HG03159 (cell line): ENCODE results near the gene ZFP69.
"Not testable (repeated sequence)": the region's sequence is repeated elsewhere in the genome, so short reads cannot be mapped to it uniquely, and the experiment has no call there.

Experiments
- ATAC-seq: cut with Tn5 transposase; IDR thresholded peaks from one replicate; pipeline ENCODE4 v1.9.1; 2021; ENCODE audit warnings: mild to moderate bottlenecking, moderate library complexity; ENCODE audit not compliant: unreplicated experiment

Gene ZFP69

DNA sequence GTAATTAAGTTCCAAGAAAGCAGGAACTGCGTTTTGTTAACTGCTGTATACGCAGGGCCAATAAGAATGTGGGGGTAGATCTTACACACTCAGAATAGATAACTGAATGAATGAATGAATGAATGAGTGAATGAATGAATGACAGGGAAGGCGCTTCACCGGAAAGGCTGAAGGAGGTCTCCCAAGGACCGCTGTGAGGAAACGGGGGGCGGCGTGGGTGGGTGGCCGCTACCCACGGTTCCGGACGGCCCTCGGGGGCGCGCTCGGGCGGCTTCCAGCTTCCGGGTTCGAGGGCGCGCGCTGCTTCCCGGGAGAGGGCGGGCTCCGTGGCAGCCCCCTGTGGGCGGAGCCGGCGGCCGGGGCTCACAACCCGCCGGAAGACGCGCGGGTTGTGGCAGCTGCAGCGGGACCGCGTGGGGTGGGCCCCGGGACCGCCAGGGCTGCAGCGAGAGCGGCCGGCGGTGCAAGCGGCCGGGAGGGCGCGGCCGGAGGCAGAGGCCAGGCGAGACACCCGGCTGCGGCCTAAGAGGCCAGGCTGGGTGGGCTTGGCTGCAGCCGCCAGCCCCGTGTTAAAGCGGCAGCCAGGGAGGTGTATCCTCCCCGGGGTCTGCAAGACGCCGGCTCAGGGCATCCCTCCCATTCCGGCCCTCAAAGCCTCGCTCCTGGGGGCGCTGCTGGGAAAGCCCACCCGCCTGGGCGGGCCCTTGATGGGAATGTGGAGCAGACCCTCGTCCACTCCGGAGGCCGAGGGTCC lies at the start of gene ZFP69:
TSS of gene ZFP69 (plus strand) at position 367 of the 754 bp plus-strand sequence. CDS start 2,072 bp downstream, outside the sequence.
- ATAC-seq, result no peak

DNA sequence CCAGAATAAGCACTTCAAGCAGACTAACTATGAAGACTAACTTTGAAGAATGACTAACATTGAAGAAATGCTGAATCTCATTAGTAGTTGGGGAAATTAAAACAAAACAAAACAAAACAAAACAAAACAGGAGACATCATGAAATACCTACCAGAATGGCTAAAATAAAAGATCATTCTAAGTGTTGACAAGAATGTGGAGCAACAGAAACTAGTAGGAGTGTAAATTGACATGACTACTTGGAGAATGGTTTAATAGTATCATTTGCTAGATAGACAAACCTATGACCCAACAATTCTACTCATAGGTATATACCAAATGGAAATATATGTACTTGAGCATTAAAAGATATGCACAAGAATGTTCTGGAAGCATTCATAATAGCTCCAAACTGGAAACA lies 45.7 kb upstream of the ZFP69 start:
- no peak for ATAC-seq

DNA sequence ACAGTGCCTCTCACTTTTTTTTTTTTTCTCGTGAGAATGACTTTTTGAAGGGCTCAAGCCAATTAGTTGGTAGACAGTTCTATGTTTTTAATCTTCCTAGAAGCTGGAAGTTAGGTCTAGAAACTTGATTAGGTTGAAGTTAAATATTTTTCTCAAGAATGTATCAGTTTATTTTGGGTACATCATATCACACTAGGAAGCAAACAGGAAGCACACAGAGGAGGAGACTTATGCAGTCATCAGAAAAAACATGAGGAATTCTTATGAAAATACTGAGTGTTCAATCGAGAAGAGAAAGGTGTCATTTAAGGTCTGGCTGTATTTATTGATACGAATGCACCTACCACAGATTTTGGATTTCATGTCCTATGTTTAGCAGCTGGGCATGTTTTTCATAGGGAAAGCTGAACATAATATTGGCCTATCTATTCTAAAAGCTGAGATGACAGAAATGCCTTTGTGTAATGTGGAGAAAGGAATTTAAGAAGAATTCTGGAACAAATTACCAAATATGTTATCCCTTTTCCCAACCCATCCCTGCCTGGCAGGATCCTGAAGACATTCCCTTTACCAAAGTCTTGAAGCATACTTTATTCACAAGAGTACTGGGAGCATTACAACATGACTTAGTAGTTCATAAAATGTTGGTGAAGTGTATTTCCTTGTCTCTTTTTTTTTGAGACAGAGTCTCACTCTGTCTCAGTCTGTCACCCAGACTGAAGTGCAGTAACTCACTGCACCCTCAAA lies 44.3 kb upstream of the ZFP69 start:
- no peak for ATAC-seq

DNA sequence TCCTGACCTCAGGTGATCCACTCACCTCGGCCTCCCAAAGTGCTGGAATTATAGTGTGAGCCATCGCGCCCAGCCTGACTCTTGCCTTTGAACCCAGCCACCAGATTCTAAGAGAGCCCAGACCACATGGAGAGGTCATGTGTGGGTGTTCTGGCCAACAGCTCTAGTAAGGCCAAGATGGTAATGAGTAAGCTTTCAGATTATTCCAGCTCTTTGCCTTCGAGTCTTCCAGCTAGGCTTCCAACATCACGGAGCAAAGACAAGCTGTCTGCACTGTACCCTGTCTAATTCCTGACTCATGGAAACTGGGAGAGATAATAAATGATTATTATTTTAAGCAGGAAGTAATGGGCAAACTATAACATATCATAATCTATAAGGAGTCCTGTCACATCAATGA lies 41.6 kb upstream of the ZFP69 start:
- ATAC-seq, result no peak

DNA sequence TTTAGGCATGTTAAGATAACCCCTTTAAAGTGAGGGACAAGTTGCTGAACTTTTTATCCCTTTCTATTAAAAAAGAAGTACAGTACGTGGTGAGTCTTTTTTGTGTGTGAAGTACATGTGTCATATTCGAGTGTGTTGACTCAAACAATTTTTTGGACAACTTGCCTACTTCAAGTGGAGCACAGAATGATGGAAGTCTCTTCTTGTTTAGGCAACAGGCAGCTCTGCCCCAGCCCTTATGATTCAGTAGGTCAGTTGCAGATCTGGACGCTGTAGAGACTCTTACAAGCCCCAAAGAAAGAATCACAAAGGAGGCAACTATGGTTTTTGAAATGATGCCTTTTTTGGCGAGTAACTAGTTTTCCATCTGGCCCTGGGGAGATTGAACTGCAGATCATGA lies 41.2 kb upstream of the ZFP69 start:
- no peak for ATAC-seq

DNA sequence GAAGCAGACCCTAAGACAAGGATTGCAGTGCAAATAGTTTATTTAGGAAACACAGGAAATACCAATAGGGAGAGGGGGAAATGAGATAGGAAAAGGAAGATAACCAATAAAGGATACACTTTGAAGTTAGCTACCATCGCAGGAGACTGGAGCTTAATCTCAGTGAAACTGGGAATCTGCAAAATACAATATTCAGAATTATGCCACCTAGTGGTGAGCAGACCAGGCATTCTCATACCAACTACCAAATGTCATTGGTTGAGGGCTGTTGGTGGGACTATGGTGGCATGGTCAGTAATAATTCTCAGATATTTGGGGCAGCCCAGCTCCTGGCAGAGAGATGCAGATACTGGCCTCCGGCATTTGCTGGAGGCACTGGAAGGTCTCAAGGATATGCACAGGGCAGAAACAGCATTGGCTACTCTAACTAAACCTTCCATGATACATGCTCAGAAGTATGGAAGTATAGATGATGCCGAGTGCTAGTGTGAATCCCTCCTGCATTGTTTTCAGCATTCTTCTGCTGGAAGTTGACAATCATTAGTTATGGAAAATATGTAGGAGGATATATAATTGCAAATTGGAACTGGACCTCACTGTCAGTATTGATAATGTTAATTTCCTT lies 38.6 kb upstream of the ZFP69 start:
- ATAC-seq, result no peak

DNA sequence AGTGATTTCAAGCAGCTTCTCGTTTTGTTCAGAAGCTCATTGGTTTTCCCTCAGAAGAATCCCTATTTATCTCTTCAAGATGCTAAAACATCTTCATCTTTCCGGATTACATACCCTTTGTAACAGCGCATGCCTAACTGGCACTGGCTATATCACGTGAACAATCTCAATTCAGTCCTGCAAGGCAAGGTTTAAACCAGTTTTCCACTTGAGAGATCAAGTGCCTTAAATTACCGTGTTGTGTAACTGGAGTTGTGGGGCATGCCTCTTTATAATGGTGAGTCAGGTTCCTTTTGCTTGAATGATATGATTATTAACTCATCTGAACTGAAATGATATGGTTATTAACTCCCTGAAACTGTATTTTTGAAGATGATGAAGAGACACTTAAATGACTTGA lies 37.8 kb upstream of the ZFP69 start:
- ATAC-seq, result no peak

DNA sequence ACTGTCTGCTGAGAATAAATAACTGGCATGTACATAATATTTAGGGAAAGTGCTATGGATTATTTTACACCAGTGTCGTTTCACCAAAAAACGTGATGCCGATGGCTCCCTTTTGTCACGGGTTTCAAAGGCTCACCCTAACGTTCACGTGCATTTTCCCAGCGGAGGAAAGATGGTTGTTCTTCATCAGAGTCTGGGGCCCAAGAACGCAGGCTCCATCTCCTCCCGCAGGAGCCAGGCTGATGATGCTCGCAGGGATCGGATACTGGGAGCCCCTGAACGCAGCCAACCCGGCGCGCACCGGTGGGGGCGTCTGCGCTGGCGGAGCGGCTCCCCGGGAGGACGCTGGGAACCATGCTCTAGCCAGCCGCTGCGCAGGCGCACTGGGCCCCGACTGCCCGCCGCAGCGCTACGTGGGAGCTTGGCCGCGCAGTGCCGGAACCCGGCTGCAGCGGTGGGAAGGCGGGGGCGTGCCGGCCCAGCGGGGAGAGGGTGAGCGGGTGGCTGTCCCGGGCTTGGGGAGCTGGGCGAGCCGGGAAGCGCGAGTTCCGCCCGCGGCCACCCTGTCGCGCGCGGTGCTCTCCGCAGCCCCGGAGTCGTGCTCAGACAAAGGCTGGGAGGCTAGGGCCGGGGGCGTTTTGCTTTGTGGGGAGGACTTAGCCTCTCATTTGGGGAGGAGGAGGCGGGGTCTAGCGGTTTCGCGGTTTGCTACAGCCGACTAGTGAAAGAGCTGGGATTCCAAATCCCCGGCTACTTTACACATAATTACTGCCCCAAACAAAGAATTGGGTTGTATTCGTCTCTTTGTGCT lies 27.2 kb upstream of the ZFP69 start, which contains the start of gene ZFP69B:
TSS of gene ZFP69B (plus strand) at position 793 of the 811 bp plus-strand sequence. CDS start 486 bp downstream, outside the sequence.
- ATAC-seq, result peak; percentile 77

DNA sequence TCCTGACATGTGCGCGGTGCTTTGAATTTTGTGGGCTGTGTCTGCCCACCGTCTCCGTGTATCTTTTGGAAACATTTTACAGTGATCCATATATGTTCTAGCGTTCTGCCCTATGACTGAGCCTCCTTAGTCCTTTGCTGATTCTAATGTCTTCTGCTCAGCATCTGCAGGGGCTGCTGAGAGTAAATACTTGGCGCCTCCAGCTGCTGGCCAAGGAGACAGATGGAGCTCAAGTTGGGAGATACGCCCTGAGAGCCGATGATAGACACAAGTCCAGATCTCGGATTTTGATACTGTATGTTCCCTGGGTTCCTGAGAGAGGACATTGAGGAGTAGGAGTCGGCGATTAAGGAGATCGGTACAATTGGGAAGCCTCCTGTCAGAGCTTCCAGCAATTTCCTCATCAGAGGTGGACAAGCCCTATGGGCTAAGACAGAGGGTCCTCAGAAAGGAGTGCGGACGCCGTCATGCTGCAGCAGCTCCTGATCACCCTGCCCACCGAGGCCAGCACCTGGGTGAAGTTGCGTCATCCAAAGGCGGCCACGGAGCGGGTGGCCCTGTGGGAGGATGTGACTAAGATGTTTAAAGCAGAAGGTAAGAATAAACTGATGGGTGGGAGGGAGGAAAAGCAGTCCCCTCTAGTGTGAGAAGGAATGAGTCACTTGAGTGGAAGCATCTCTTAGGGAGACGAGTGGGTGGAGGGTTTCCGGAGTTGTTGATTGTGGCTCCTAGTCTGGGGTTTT lies 26.4 kb upstream of the ZFP69 start:
- ATAC-seq, result peak; percentile 40

DNA sequence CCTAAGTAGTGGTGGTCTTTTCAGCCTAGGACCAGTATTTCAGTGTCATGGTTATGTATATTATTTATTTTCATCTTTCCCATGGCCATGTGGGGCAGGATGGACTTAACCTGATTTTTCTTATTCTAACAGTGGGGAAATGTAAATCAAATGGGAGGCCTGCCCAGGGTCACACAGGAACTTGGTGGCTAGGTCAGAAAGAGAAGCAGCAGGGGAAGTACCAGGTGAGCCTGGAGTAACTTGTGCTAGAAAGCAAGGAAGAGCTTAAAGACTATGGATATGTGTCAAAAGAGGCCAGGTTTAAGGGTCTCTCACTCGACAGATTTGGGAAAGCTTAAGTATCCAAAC lies 25.9 kb upstream of the ZFP69 start:
- no peak for ATAC-seq

DNA sequence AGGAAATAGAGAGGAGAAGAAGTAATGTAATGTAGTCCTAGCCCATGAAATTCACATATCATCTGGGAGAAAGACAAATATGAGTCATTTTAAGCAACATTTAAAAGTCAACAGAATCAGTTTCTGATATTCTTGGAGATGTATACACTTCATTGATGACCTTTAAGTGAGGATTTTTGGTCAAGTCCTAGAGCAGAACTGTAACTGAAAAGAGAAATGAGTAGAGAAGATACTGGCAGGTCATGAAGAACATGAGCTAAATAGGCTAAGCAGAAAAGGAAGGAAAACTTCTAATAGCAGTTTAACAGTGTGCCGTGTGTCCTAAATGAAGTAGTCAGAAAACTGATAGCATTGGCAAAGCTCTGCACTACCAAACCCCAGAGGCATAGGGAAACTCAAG lies 22.2 kb upstream of the ZFP69 start:
- no peak for ATAC-seq

DNA sequence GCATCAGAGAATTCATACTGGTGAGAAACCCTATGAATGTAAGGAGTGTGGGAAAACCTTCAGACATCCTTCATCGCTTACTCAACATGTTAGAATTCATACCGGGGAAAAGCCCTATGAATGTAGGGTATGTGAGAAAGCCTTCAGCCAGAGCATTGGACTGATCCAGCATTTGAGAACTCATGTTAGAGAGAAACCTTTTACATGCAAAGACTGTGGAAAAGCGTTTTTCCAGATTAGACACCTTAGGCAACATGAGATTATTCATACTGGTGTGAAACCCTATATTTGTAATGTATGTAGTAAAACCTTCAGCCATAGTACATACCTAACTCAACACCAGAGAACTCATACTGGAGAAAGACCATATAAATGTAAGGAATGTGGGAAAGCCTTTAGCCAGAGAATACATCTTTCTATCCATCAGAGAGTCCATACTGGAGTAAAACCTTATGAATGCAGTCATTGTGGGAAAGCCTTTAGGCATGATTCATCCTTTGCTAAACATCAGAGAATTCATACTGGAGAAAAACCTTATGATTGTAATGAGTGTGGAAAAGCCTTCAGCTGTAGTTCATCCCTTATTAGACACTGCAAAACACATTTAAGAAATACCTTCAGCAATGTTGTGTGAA lies 14.0 kb upstream of the ZFP69 start:
- no peak for ATAC-seq

DNA sequence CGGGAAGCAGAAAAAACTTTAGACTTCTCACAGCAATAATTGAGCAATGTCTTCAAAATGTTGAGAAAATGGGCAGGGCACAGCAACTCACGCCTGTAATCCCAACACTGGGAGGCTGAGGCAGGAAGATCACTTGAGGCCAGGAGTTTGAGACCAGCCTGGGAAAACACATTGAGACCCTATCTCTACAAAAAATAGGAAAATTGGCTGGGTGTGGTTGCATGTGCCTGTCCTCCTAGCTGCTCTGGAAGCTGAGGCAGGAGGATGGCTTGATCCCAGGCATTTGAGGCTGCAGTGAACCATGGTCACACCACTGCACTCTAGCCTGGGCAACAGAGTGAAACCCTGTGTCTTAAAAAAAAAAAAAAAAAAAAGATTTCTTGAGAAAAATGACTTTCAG lies 7.8 kb upstream of the ZFP69 start:
- ATAC-seq, result no peak

DNA sequence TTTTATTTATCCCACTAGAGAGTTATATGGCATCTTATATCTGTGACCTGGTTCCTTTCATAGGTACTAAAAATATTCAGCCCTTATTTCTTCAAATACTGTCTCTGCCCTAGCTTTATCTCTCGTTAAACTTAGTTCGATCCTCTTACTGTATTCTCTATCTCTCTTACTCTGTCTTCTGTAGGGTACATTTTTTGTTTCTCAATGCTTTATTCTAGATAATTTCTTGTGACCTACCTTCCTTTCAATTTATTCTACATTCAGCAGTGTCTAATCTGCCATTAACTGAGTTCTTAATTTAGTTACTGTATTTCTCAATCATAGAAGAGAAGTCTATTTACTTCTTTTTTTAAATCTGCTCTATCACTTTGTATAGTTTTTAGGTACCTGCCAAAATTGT lies 1.8 kb upstream of the ZFP69 start:
- no peak for ATAC-seq

DNA sequence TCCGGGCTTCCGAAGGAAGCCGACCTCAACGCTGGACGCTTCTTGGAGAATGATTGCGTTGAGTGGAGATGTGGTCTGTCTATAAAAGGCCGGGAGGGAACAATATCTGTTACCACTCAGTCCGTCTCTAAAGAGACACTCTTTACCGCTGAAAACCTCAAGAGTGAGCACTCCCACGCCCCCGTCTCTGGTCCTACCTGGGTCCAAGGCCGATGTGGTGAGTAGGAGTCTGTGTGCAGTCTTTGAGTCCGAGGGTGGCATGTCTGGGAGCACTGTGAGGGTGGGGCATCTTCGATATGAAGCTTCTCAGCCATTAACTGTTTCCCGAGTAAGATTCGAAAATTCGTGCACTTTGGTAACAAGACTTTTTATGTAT lies 576 bp downstream of the ZFP69 start:
- no peak for ATAC-seq

DNA sequence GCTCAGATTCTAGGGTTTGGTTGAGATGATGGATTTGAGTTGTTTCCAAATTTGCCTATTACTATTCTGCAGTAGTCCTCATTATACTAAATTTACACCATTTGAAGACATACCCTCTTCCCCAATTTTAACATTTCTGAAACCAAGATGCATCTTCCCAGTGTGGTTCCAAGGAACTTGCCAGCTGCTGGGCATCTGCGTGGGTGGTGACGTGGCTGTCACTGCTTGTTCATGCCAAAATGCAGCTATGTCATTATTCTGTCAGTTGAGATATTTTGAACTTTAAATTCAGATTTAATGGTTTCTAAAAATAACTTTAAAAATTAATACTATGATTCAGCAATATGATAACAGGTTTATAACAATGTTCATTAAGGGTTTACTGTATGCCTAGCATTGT lies 1.2 kb downstream of the ZFP69 start:
- no peak for ATAC-seq

DNA sequence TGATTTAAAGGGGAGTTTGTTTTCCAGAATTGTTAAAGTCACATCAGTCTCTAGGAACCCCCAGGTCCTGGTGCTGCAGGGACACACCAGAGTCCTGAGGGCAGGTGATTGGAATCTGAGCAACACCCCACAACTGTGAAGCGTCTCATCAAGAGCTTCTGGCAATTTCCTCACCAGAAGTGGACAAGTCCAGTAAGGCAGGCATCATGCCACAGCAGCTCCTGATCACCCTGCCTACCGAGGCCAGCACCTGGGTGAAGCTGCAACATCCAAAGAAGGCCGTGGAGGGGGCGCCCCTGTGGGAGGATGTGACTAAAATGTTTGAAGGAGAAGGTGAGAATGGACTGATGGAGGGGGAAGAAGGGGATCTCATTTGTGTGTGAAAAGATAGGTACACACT lies 2.1 kb downstream of the ZFP69 start:
- no peak for ATAC-seq

DNA sequence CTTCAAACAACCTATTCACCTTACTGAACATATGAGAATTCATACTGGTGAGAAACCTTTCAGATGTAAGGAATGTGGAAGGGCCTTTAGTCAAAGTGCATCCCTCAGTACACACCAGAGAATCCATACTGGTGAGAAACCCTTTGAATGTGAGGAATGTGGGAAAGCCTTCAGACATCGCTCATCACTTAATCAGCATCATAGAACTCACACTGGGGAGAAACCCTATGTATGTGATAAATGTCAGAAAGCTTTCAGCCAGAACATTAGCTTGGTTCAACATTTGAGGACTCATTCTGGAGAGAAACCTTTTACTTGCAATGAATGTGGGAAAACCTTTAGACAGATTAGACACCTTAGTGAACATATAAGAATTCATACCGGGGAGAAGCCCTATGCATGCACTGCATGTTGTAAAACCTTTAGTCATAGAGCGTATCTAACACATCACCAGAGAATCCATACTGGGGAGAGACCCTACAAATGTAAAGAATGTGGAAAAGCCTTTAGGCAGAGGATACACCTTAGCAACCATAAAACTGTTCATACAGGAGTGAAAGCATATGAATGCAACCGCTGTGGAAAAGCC lies 18.3 kb downstream of the ZFP69 start:
- ATAC-seq, result no peak

DNA sequence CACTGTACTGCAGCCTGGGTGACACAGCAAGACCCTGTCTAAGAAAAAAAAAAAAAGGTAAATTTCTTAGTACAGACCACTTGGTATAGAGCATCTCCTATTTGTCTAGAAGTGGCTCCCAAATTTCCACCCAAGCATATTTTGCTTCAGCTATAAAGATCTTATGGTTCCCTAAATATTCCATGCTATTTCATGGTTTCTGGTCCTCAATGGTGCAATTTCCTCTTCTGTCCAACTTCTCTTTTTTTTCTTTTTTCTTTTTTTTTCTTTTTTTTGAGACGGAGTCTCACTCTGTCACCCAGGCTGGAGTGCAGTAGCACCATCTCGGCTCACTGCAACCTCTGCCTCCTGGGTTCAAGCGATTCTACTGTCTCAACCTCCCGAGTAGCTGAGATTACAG lies 25.6 kb downstream of the ZFP69 start:
- not testable (repeated sequence) for ATAC-seq

DNA sequence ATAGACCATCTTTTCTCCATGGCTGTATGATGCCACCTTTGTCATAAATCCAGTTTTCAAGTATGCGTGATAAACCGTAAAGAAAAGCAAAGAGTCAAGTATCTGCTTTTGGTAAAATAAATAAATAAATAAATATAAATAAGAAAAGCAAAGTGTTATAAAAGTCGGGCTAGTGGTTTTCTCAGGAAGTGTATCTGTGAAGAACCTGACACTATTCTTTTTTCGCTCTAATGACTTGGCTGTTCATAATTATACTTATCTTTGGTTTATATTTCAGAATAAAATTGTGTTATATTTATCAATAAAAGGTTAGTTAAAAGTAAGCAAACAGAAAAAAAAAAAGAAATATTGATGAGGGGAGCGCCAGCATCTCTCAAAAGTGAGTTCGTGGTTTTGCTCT lies 30.9 kb downstream of the ZFP69 start:
- no peak for ATAC-seq
